Activated naive CD8-positive, alpha-beta T cell (primary cell): ENCODE data around the gene ELMO1.
A peak's percentile ranks its signal among the peaks of the same experiment; 100 is the strongest.

Source experiments
- H3K27ac Mint-ChIP-seq: one replicate; pipeline ENCODE4 v1.8.0; 2021; ENCODE audit warnings: mixed read lengths
- H3K27me3 Mint-ChIP-seq: one replicate; pipeline ENCODE4 v1.8.0; 2021; ENCODE audit warnings: mixed read lengths
- H3K36me3 Mint-ChIP-seq: one replicate; pipeline ENCODE4 v1.8.0; 2021; ENCODE audit warnings: mixed read lengths
- H3K4me1 Mint-ChIP-seq: one replicate; pipeline ENCODE4 v1.8.0; 2021; ENCODE audit warnings: low read depth, mixed read lengths
- H3K4me3 Mint-ChIP-seq: one replicate; pipeline ENCODE4 v1.8.0; 2021; ENCODE audit warnings: mild to moderate bottlenecking, mixed read lengths
- H3K9me3 Mint-ChIP-seq: one replicate; pipeline ENCODE4 v1.8.0; 2021; ENCODE audit warnings: low read depth, mixed read lengths

The ELMO1 gene

GRCh38 chr7:36944838-36945237 lies 503.8 kb downstream of the ELMO1 start:
- Mint-ChIP-seq H3K4me3 (no peak overlapping the region), H3K27me3 (no peaks in the 10 kb centered on the region), H3K36me3 (peaks cover 83% of the 10 kb centered on the region), H3K4me1 (peaks cover 16% of the 10 kb centered on the region), H3K9me3 (peaks cover 53% of the 10 kb centered on the region), H3K27ac (no peak overlapping the region)

GRCh38 chr7:36943591-36944435 lies 504.9 kb downstream of the ELMO1 start:
- H3K36me3 Mint-ChIP-seq, result peaks cover 77% of the 10 kb centered on the region
- H3K9me3 Mint-ChIP-seq, result peaks cover 46% of the 10 kb centered on the region
- no peaks in the 10 kb centered on the region for H3K27me3 Mint-ChIP-seq
- no peak overlapping the region for H3K27ac Mint-ChIP-seq
- H3K4me1 Mint-ChIP-seq, result peaks cover 22% of the 10 kb centered on the region
- H3K4me3 Mint-ChIP-seq, result no peak overlapping the region

- Mint-ChIP-seq H3K4me3 (no peak overlapping the region), H3K27ac (peak overlapping the region; percentile 23), H3K36me3 (peaks cover 74% of the 10 kb centered on the region), H3K27me3 (no peaks in the 10 kb centered on the region), H3K4me1 (peaks cover 30% of the 10 kb centered on the region), H3K9me3 (peaks cover 41% of the 10 kb centered on the region)
These were observed 505.7 kb downstream of the ELMO1 start for GRCh38 chr7:36942955-36943354.

GRCh38 chr7:36942541-36942940 lies 506.1 kb downstream of the ELMO1 start:
- no peak overlapping the region for H3K4me3 Mint-ChIP-seq

DNA sequence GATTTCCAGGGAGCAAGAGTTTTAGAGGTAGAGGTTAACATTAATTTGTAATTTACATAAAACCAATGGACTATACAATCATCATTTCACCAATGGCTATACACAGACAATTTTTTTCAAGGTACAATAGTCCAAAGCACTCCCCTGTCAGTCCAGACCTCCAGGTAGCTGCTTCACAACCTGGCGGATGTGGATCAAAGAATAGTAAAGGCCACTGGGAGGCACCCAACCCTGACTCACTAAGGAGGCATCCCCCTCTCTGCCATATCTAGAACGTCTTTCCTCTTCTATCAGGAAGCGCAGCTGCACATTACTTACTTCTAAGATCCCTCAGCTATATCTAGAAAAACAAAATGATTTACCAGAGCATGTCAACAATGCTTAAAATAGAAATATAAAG lies 506.6 kb downstream of the ELMO1 start:
- H3K9me3 Mint-ChIP-seq, result peaks cover 35% of the 10 kb centered on the region
- no peaks in the 10 kb centered on the region for H3K27me3 Mint-ChIP-seq
- H3K4me3 Mint-ChIP-seq, result no peak overlapping the region
- peaks cover 73% of the 10 kb centered on the region for H3K36me3 Mint-ChIP-seq
- H3K4me1 Mint-ChIP-seq, result peaks cover 34% of the 10 kb centered on the region
- H3K27ac Mint-ChIP-seq, result no peak overlapping the region

More at GRCh38 chr7:36942541-36942940, 506.1 kb downstream of the ELMO1 start:
- H3K9me3 Mint-ChIP-seq, result peaks cover 37% of the 10 kb centered on the region
- H3K27me3 Mint-ChIP-seq, result no peaks in the 10 kb centered on the region
- H3K36me3 Mint-ChIP-seq, result peaks cover 73% of the 10 kb centered on the region
- no peak overlapping the region for H3K27ac Mint-ChIP-seq
- peaks cover 32% of the 10 kb centered on the region for H3K4me1 Mint-ChIP-seq

DNA sequence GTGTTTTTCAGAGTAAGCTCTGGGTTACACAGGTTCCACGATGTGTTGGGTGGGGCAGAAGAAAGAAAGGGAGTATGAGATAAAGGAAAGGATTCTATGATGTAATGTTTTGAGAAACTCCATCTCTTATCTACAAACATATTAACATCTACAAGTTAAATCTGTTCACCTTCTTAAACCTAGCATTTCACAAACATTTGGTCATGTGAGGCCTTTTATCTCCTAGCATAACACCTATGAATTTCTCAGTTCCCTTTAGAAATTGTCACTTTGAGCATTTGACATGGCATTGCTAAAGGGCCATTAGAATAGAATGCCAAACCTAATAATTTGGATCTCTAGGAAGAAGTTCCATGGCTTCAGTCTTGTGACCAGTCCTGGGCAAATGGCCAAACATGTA lies 507.3 kb downstream of the ELMO1 start:
- Mint-ChIP-seq H3K4me3 (no peak overlapping the region), H3K4me1 (peaks cover 35% of the 10 kb centered on the region), H3K36me3 (peaks cover 76% of the 10 kb centered on the region), H3K9me3 (peaks cover 38% of the 10 kb centered on the region), H3K27me3 (no peaks in the 10 kb centered on the region), H3K27ac (no peak overlapping the region)

DNA sequence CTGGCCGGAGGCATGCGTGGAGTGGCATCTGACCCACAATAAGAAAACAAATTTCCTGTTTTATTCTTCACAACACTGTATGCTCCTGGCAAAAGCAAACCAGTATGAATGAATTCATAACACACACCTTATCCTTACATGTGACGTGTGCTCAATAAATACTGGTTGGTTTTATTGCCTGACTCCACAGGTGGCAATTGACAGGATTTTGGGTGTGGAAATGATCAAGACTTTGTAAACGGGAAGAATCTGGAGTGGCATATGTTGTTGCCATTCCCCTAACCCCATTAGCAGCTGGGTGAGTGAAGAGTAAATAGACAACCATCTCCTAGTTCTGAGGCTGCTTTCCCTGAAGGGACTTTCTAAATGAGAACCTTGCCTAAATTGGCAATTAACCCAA lies 508.8 kb downstream of the ELMO1 start:
- peaks cover 36% of the 10 kb centered on the region for H3K4me1 Mint-ChIP-seq
- H3K27me3 Mint-ChIP-seq, result no peaks in the 10 kb centered on the region
- H3K27ac Mint-ChIP-seq, result no peak overlapping the region
- H3K36me3 Mint-ChIP-seq, result peaks cover 78% of the 10 kb centered on the region
- H3K9me3 Mint-ChIP-seq, result peaks cover 35% of the 10 kb centered on the region
- no peak overlapping the region for H3K4me3 Mint-ChIP-seq

DNA sequence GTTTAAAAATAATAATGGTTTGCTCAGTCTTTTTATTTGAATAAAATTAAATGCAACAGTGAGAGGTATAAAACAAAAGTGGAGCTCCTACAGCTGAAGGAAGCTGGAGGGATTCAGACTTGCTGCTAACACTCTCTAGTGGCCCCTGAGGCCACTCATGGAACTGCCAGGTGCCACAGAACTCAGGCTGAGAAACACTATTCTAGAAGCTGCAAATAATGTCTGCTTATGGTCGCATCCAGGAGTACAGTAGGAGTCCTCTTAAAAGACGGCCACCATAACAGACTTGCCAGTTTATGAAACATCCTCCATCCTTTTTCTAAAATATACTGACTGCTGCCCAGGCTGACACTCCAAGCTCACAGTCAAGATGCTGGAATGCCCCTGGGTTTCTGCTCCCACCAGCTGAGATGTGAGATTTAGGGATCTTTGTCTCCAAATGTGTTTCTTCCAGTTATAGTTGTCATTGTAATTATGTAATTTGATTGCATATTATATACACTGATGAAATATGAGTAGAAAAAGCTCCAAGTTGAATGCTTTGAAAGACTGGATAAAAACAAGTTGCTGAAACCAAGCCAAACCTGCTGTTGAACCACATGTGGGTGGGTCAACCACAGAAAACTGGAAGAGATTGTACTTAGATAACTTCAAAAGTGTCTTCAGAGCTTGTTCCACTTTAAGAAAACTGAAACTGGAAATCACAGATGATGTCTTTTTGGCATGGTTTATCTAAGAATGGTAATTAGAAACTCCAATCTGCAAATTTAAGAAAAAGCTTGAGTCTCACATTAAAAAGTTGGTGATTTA lies 510.7 kb downstream of the ELMO1 start:
- H3K27ac Mint-ChIP-seq, result no peak overlapping the region
- H3K4me1 Mint-ChIP-seq, result peaks cover 30% of the 10 kb centered on the region
- H3K9me3 Mint-ChIP-seq, result peaks cover 29% of the 10 kb centered on the region
- H3K4me3 Mint-ChIP-seq, result peak overlapping the region; percentile 3
- H3K27me3 Mint-ChIP-seq, result no peaks in the 10 kb centered on the region
- H3K36me3 Mint-ChIP-seq, result peaks cover 74% of the 10 kb centered on the region

DNA sequence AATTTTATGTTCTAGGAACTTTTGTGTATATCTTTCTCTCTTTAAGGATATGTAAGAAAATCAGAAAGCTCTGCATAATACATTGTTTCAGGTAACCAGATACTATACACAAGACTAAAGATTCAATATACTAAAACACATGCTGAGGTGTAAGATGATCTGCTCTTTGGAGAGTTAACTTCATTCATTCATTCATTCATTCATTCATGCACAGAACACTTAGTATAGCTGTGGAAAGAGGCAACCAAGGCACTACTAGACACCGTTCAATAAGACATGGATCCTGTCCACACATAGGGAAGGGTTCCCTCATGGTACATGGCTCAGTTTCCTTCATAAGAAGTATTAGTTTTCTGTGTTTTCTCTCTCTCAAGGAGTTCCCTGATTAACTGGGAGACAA lies 516.8 kb downstream of the ELMO1 start:
- Mint-ChIP-seq H3K27me3 (no peaks in the 10 kb centered on the region), H3K4me3 (no peak overlapping the region), H3K36me3 (peaks cover 54% of the 10 kb centered on the region), H3K9me3 (peaks cover 12% of the 10 kb centered on the region), H3K27ac (no peak overlapping the region), H3K4me1 (peaks cover 3% of the 10 kb centered on the region)

GRCh38 chr7:36929791-36930190 lies 518.9 kb downstream of the ELMO1 start:
- Mint-ChIP-seq H3K27ac (no peak overlapping the region), H3K9me3 (peaks cover 7% of the 10 kb centered on the region), H3K4me3 (no peak overlapping the region), H3K27me3 (no peaks in the 10 kb centered on the region), H3K36me3 (peaks cover 41% of the 10 kb centered on the region), H3K4me1 (peaks cover 2% of the 10 kb centered on the region)

DNA sequence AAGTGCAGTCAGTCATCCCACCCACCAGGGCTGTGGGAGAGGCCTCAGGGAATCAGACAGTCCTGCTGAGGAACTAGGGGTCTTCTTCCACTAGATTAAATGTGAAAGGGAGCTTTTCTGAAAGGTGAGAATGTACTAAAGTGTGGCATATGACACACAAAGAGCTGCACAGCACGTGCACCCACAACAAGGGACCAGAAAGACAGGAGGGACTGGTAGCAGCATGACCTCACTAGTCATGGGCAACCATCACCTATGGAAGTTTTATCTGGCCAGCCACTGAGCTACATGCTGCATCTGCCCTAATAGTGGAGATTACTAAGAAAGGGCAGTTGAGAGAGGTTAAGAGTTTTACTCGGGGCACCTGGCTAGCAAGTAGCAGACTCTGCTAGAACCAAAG lies 519.9 kb downstream of the ELMO1 start:
- Mint-ChIP-seq H3K9me3 (peaks cover 7% of the 10 kb centered on the region), H3K27ac (no peak overlapping the region), H3K4me1 (peaks cover 2% of the 10 kb centered on the region), H3K36me3 (peaks cover 37% of the 10 kb centered on the region), H3K4me3 (no peak overlapping the region), H3K27me3 (no peaks in the 10 kb centered on the region)

- Mint-ChIP-seq H3K27ac (no peak overlapping the region), H3K4me1 (peaks cover 2% of the 10 kb centered on the region), H3K4me3 (no peak overlapping the region), H3K27me3 (no peaks in the 10 kb centered on the region), H3K36me3 (peaks cover 34% of the 10 kb centered on the region), H3K9me3 (peaks cover 7% of the 10 kb centered on the region)
These were observed 520.4 kb downstream of the ELMO1 start for GRCh38 chr7:36928311-36928710.

DNA sequence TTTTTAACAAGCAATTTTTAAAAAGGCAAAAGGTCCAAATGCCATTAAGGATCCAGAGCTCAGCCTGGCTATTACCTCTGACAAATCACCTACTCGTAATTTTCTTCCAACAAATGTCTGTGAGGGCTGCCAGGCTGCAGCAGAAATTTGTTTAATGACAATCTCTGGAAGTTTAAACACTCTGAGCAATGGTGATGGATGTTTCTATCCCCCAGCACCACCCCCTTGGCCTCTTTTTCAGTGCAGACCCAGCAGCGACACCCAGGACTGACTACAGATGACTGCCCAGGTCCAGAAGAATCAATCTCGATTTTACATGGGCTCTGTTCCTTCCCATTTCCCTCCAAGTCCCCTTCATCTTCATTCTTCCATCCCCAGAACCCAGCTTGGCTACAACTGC lies 523.0 kb downstream of the ELMO1 start:
- Mint-ChIP-seq H3K4me3 (no peak overlapping the region), H3K36me3 (peaks cover 30% of the 10 kb centered on the region), H3K27ac (no peak overlapping the region), H3K27me3 (no peaks in the 10 kb centered on the region), H3K4me1 (peaks cover 2% of the 10 kb centered on the region), H3K9me3 (no peaks in the 10 kb centered on the region)

DNA sequence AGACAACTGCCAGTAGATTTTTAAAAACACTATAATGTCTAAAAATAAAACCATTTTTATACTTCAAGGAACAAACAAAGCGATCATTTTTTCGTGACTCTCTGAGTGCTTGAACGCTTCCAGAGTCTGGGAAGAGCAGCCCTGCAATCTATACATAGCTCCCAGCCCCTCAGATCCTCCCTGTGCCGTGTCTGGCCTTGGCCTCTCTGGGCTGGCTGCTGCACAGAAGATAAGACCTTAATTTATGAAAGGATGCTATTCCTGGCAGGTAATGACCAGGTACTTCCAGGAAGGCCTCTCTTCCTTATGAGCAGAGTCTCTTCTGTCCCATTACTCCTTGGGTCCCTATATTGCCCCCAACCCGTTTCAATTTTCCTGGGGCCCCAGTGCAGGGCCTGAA lies 523.5 kb downstream of the ELMO1 start:
- Mint-ChIP-seq H3K27ac (no peak overlapping the region), H3K27me3 (no peaks in the 10 kb centered on the region), H3K36me3 (peaks cover 26% of the 10 kb centered on the region), H3K4me1 (peaks cover 2% of the 10 kb centered on the region), H3K4me3 (no peak overlapping the region), H3K9me3 (no peaks in the 10 kb centered on the region)

DNA sequence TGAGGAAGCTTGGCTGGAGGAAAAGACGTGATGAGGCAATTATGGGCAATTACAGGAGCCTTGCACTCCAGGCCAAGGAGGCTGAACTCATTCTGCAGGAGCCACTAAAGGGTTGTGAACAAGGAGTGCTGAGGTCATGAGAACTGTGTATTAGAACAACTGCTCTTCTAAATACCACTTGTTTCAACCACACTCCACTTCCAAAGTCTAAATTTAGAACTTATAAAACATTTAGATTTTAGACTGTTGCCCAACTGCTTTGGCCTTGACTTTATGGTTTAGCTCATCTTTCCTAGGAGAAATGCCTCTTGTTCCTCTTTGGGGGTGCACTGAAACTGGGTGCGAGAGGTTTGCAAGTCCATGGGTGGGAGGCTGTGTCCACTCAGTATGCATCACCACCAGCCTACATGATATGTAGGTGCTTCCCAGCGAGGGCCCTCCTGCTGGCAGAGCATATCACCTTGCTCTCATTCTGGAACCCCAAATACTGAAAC lies 524.7 kb downstream of the ELMO1 start:
- Mint-ChIP-seq H3K36me3 (peaks cover 24% of the 10 kb centered on the region), H3K4me1 (no peaks in the 10 kb centered on the region), H3K27me3 (no peaks in the 10 kb centered on the region), H3K4me3 (no peak overlapping the region), H3K9me3 (no peaks in the 10 kb centered on the region), H3K27ac (no peak overlapping the region)
